PFSK-1 (cell line): ENCODE data around the gene DUSP16.

Experiments
- FOXP2 ChIP-seq: optimal IDR thresholded peaks from 2 replicates; pipeline ENCODE3; 2011; ENCODE audit warnings: borderline replicate concordance, control low read depth, inconsistent platforms; ENCODE audit not compliant: insufficient read depth; ENCODE audit errors: extremely low read length, extremely low read depth
- POLR2AphosphoS5 ChIP-seq: IDR thresholded peaks from 2 replicates; pipeline ENCODE4 v1.6.1; 2012; ENCODE audit warnings: low read depth, mild to moderate bottlenecking, control low read depth, low read length, moderate library complexity
- SIN3A ChIP-seq: IDR thresholded peaks from 2 replicates; pipeline ENCODE4 v1.6.1; 2012; ENCODE audit warnings: mild to moderate bottlenecking, low read length, moderate library complexity, borderline replicate concordance; ENCODE audit not compliant: insufficient read depth
- TAF1 ChIP-seq: IDR thresholded peaks from 2 replicates; pipeline ENCODE4 v1.6.1; 2012; ENCODE audit warnings: low read length, control low read depth, borderline replicate concordance; ENCODE audit not compliant: insufficient read depth
- TF ChIP-seq, protein P1 (sequence below), 2 experiments: IDR thresholded peaks; 2 replicates each; pipeline versions ENCODE4 v1.6.1 to v1.8.0; 2011 to 2012; ENCODE audit warnings: low read depth in 2 of 2, low read length in 2 of 2, control low read depth in 1 of 2, inconsistent platforms in 1 of 2, mild to moderate bottlenecking in 1 of 2, moderate library complexity in 1 of 2; ENCODE audit not compliant: insufficient read depth in 1 of 2

DUSP16 gene

DNA sequence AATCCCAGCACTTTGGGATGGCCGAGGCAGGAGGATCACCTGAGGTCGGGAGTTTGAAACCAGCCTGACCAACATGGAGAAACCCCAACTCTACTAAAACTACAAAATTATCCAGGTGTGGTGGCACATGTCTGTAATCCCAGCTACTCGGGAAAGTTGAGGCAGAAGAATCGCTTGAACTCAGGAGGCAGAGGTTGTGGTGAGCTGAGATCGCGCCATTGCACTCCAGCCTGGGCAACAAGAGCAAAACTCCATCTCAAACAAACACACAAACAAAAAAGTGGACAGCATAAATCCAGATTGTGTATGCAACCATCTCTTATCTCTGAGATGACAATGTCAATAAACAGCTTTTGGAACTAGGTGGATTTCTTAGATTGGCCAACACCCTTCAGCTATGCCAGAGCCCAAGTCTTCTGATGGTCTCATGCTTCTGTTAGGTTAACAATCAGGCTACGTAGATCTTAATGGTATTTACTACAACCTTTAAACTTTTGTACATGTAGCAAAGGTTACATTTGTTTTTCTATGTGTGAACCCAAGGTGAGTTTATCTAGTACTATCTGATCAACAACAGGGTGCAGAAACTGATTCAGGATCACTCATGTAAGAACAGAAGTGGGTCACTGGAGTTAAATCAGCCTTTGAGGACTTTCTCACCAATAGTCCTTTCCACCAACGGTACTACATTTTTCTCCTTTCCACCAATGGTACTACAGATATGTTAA is 73.7 kb downstream of the DUSP16 start:
- TF ChIP-seq, protein P1, sequence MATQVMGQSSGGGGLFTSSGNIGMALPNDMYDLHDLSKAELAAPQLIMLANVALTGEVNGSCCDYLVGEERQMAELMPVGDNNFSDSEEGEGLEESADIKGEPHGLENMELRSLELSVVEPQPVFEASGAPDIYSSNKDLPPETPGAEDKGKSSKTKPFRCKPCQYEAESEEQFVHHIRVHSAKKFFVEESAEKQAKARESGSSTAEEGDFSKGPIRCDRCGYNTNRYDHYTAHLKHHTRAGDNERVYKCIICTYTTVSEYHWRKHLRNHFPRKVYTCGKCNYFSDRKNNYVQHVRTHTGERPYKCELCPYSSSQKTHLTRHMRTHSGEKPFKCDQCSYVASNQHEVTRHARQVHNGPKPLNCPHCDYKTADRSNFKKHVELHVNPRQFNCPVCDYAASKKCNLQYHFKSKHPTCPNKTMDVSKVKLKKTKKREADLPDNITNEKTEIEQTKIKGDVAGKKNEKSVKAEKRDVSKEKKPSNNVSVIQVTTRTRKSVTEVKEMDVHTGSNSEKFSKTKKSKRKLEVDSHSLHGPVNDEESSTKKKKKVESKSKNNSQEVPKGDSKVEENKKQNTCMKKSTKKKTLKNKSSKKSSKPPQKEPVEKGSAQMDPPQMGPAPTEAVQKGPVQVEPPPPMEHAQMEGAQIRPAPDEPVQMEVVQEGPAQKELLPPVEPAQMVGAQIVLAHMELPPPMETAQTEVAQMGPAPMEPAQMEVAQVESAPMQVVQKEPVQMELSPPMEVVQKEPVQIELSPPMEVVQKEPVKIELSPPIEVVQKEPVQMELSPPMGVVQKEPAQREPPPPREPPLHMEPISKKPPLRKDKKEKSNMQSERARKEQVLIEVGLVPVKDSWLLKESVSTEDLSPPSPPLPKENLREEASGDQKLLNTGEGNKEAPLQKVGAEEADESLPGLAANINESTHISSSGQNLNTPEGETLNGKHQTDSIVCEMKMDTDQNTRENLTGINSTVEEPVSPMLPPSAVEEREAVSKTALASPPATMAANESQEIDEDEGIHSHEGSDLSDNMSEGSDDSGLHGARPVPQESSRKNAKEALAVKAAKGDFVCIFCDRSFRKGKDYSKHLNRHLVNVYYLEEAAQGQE (IDR thresholded peaks at IDR 0.05; ENCODE audit: insufficient read depth in 1 of 2, low read depth in 2 of 2, low read length in 2 of 2) = no peak
- TF ChIP-seq TAF1 (no peak), FOXP2 (no peak), POLR2AphosphoS5 (no peak), SIN3A (no peak)

DNA sequence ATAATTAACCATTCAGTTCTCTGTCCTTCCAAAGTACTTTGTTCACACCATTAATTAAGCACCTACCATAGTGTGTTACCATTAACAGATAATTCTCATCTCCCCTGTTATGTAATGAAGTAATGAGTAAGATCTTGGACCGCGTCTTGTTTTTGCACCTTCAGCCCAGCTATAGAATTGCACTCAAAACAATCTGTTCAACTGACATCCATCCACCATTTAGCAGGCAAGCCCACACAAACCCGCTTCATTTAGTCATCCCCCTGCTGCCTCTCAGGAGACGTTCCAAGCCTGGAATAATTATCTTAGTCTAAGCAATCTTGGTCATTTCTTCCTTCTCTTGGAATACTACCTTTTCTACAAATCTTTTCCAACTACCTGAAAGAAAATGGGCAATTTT is 74.4 kb downstream of the DUSP16 start:
- TF ChIP-seq SIN3A = no peak
- TF ChIP-seq FOXP2 = no peak
- no peak for TF ChIP-seq POLR2AphosphoS5
- TF ChIP-seq TAF1 = no peak

GRCh38 chr12:12487490-12487889 is 75.2 kb downstream of the DUSP16 start:
- TF ChIP-seq FOXP2 = no peak
- TF ChIP-seq, protein P1 (IDR thresholded peaks at IDR 0.05; ENCODE audit: insufficient read depth in 1 of 2, low read depth in 2 of 2, low read length in 2 of 2) = no peak

DNA sequence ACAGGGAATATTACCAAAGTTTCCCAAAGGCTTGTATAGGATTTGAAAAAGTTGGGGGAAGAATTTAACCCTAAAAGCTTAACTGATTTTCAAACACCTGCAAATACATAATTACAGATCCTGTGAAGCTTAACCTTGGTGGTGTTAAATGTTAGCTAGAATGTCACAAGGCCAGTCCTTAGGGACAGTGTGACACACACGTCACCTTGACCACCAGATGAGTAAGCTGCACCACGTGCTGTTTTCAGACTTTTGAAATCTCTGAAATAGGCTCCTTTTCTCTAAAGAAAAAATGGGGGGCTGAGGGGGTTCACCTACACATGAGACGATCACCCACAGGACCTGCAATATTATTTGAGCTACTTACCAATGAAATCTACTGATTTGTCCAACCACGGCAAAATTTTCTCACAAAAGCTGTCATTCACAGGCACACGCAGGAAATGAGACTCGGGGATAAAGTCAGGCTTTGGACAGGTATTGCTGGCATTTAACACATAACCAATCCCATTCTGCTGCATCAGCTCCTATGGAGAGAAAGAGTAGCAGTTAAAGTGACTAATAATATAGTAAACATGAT is 75.9 kb downstream of the DUSP16 start:
- TF ChIP-seq, protein P1 (IDR thresholded peaks at IDR 0.05; ENCODE audit: insufficient read depth in 1 of 2, low read depth in 2 of 2, low read length in 2 of 2) = no peak
- TF ChIP-seq SIN3A (no peak), POLR2AphosphoS5 (no peak), TAF1 (no peak), FOXP2 (no peak)

- TF ChIP-seq, protein P1 (IDR thresholded peaks at IDR 0.05; ENCODE audit: insufficient read depth in 1 of 2, low read depth in 2 of 2, low read length in 2 of 2) = no peak
- TF ChIP-seq FOXP2 = no peak
- no peak for TF ChIP-seq TAF1
- TF ChIP-seq POLR2AphosphoS5 = no peak
- no peak for TF ChIP-seq SIN3A
Measured at GRCh38 chr12:12483438-12483837, 79.2 kb downstream of the DUSP16 start.
